Measurements from ENCODE around the gene CENPC. TPM values are rescaled to one million over a fixed set of nuclear protein-coding genes. Genes with fewer than 3 reads are reported as not detected.

The CENPC gene
- total and polyA plus RNA-seq, 2 donors (not counting 3 experiments of a cell fraction or from before 2014, with no cell fraction given) = 3.6 to 26.4 TPM

GRCh38 chr4:67581913-67582312 is 36.6 kb upstream of the CENPC start:
- ChIA-PET POLR2A (no interaction called here), CTCF (no interaction called here)
- DNase-seq (ENCODE audit: low read depth, low spot score) (no peak), FAIRE-seq (no peak)
- no TSS peak for BruUV-seq (replicated peaks)
- dilution Hi-C loops (cut with MboI; ENCODE audit: extremely low pct_ligation_motif_present, low sequenced_read_pairs) (no loop called here), intact Hi-C loops (cut with micrococcal nuclease) (no loop called here)
- Histone ChIP-seq H3K27me3 (ENCODE audit: control insufficient read depth in 2 of 2, insufficient read depth in 2 of 2, low read length in 2 of 2) (no peaks in the 10 kb centered on the region), H3K4me3 (replicated peaks in 1 of 3; ENCODE audit: insufficient read depth in 1 of 3, low read depth in 1 of 3, low read length in 3 of 3) (no peak overlapping the region), H3K27ac (ENCODE audit: insufficient read depth, low read depth, low read length) (no peak overlapping the region), H3K4me1 (ENCODE audit: control insufficient read depth, extremely low read depth, insufficient read depth, low read length) (no peaks in the 10 kb centered on the region), H3K9me1 (replicated peaks; ENCODE audit: control insufficient read depth, extremely low read depth, insufficient read depth, low read length) (no peaks in the 10 kb centered on the region), H3K79me2 (ENCODE audit: control insufficient read depth, insufficient read depth, low read length) (no peaks in the 10 kb centered on the region), H4K20me1 (replicated peaks; ENCODE audit: control insufficient read depth, extremely low read depth, insufficient read depth, low read length) (no peaks in the 10 kb centered on the region), H2AFZ (ENCODE audit: low read depth, low read length) (no peak overlapping the region), H3K9ac (replicated peaks; ENCODE audit: extremely low read depth, insufficient read depth, low read length) (no peak overlapping the region), H3K36me3 (ENCODE audit: control insufficient read depth in 2 of 2, extremely low read depth in 1 of 2, insufficient read depth in 2 of 2, low read length in 2 of 2) (no peaks in the 10 kb centered on the region), H3K4me2 (ENCODE audit: insufficient read depth, low read length) (no peak overlapping the region), H3K9me3 (replicated peaks; ENCODE audit: control insufficient read depth, insufficient read depth, low read length) (no peaks in the 10 kb centered on the region)
- TF ChIP-seq MYC (IDR thresholded peaks at IDR 0.05; ENCODE audit: low read depth, low read length) = no peak
- no peak for TF ChIP-seq POLR2AphosphoS5 (IDR thresholded peaks at IDR 0.05; ENCODE audit: insufficient read depth, low read depth, low read length)

- TF ChIP-seq POLR2A (IDR thresholded peaks at IDR 0.05; ENCODE audit: low read depth, low read length) (no peak), MAX (IDR thresholded peaks at IDR 0.05; ENCODE audit: insufficient read depth, insufficient read length) (no peak), CTCF (IDR thresholded peaks at IDR 0.05; ENCODE audit: extremely low read depth in 1 of 2, insufficient read depth in 1 of 2, low read depth in 1 of 2, low read length in 2 of 2) (no peak), JUN (IDR thresholded peaks at IDR 0.05; ENCODE audit: borderline replicate concordance, insufficient read depth, insufficient read length, low read depth) (no peak), FOS (IDR thresholded peaks at IDR 0.05; ENCODE audit: borderline replicate concordance, insufficient read depth, low read length) (no peak), EZH2 (IDR thresholded peaks at IDR 0.05; ENCODE audit: borderline replicate concordance, low read depth, low read length, severe bottlenecking) (no peak), GATA2 (IDR thresholded peaks at IDR 0.05; ENCODE audit: insufficient read depth, insufficient read length, low read depth, low read length) (no peak), POLR2AphosphoS5 (IDR thresholded peaks at IDR 0.05; ENCODE audit: insufficient read depth, low read depth, low read length) (no peak), MYC (IDR thresholded peaks at IDR 0.05; ENCODE audit: low read depth, low read length) (no peak)
- Histone ChIP-seq H4K20me1 (replicated peaks; ENCODE audit: control insufficient read depth, extremely low read depth, insufficient read depth, low read length) (no peaks in the 10 kb centered on the region), H3K9ac (replicated peaks; ENCODE audit: extremely low read depth, insufficient read depth, low read length) (no peak overlapping the region), H3K9me1 (replicated peaks; ENCODE audit: control insufficient read depth, extremely low read depth, insufficient read depth, low read length) (no peaks in the 10 kb centered on the region), H3K36me3 (ENCODE audit: control insufficient read depth in 2 of 2, extremely low read depth in 1 of 2, insufficient read depth in 2 of 2, low read length in 2 of 2) (no peaks in the 10 kb centered on the region), H3K4me3 (replicated peaks in 1 of 3; ENCODE audit: insufficient read depth in 1 of 3, low read depth in 1 of 3, low read length in 3 of 3) (no peak overlapping the region), H3K9me3 (replicated peaks; ENCODE audit: control insufficient read depth, insufficient read depth, low read length) (no peaks in the 10 kb centered on the region), H2AFZ (ENCODE audit: low read depth, low read length) (no peak overlapping the region), H3K27ac (ENCODE audit: insufficient read depth, low read depth, low read length) (no peak overlapping the region), H3K4me2 (ENCODE audit: insufficient read depth, low read length) (no peak overlapping the region), H3K79me2 (ENCODE audit: control insufficient read depth, insufficient read depth, low read length) (no peaks in the 10 kb centered on the region), H3K4me1 (ENCODE audit: control insufficient read depth, extremely low read depth, insufficient read depth, low read length) (no peaks in the 10 kb centered on the region), H3K27me3 (ENCODE audit: control insufficient read depth in 2 of 2, insufficient read depth in 2 of 2, low read length in 2 of 2) (no peaks in the 10 kb centered on the region)
- no peak for FAIRE-seq
- intact Hi-C loops (cut with micrococcal nuclease) (no loop called here), dilution Hi-C loops (cut with MboI; ENCODE audit: extremely low pct_ligation_motif_present, low sequenced_read_pairs) (no loop called here)
- ChIA-PET CTCF (no interaction called here), POLR2A (no interaction called here)
- no TSS peak for BruUV-seq (replicated peaks)
- DNase-seq (ENCODE audit: low read depth, low spot score) = no peak
Observed at GRCh38 chr4:67581208-67581857, 36.0 kb upstream of the CENPC start.
